HepG2 (cell line): ENCODE measurements around the gene UBL7. TPM values are rescaled to one million over a fixed set of nuclear protein-coding genes. Genes with fewer than 3 reads are reported as not detected.

ENCODE experiments used
- ATAC-seq: fragments of 200-7000 bp; cut with Tn5 transposase; 3 replicates; pipeline ENCODE4 v1.9.1; 2020; ENCODE audit warnings: mild to moderate bottlenecking, moderate library complexity
- BruUV-seq: library from RNA; stranded (reverse); fragments of 400-500 nt; replicated peaks from 2 replicates; lab custom pipeline; 2021; lab: Mats Ljungman, UMichigan
- CTCF ChIA-PET: fragments of 300-600 bp; formaldehyde crosslinking; extraction: SDS; loops from one replicate; lab custom pipeline; 2021; ENCODE audit warnings: low total read pairs, inconsistent platforms, low intra/inter-chr PET ratio; lab: Yijun Ruan, JAX
- POLR2A ChIA-PET: fragments of 350-600 bp; sonication (Branson Sonifier 250); formaldehyde crosslinking; loops from one replicate; lab custom pipeline; 2020; ENCODE audit warnings: antibody characterized with exemption, inconsistent platforms; lab: Yijun Ruan, JAX
- DNase-seq: peaks from one replicate; pipeline ENCODE4 v3.0.0-alpha.2; 2015; ENCODE audit warnings: low spot score
- FAIRE-seq: peaks from 3 replicates; lab custom pipeline; 2011; peaks lifted over from hg19 to GRCh38; lab: Jason Lieb, UNC
- H2AFZ ChIP-seq: one replicate; pipeline ENCODE4 v1.6.1; 2011; ENCODE audit warnings: low read length, inconsistent platforms
- H3K27ac ChIP-seq: fragments of 300-600 bp; 3 replicates; pipeline ENCODE4 v1.8.0; 2011; ENCODE audit warnings: mixed run types, mild to moderate bottlenecking, mixed read lengths, low read length, inconsistent platforms; ENCODE audit not compliant: insufficient read depth; ENCODE audit errors: extremely low read length
- H3K27me3 ChIP-seq, 2 experiments: fragments of 200-600 bp in 1 of 2; 2 replicates in 1 of 2; 3 replicates in 1 of 2; pipeline versions ENCODE4 v1.6.0 to v1.8.0; 2011; ENCODE audit warnings: low read length in 2 of 2, mild to moderate bottlenecking in 2 of 2, moderate library complexity in 2 of 2, inconsistent platforms in 1 of 2; ENCODE audit not compliant: insufficient read depth in 2 of 2, control insufficient read depth in 1 of 2
- H3K36me3 ChIP-seq, 2 experiments: fragments of 200-600 bp in 1 of 2; replicated peaks in 1 of 2; 2 replicates in 1 of 2; 3 replicates in 1 of 2; pipeline versions ENCODE4 v1.5.1 to v1.8.0; 2011; ENCODE audit warnings: low read length in 2 of 2, inconsistent platforms in 1 of 2; ENCODE audit not compliant: insufficient read depth in 2 of 2, control insufficient read depth in 1 of 2
- H3K4me1 ChIP-seq: 2 replicates; pipeline ENCODE4 v1.5.1; 2012; ENCODE audit warnings: low read length, inconsistent platforms; ENCODE audit not compliant: insufficient read depth
- H3K4me2 ChIP-seq: 2 replicates; pipeline ENCODE4 v1.6.0; 2011; ENCODE audit warnings: low read depth, low read length, inconsistent platforms
- H3K4me3 ChIP-seq, 3 experiments: fragments of 200-600 bp in 1 of 3; sonication (generic), shearing (Covaris generic) in 1 of 3; replicated peaks in 1 of 3; 2 replicates each; pipeline ENCODE4 v1.5.1; 2011 to 2016; ENCODE audit warnings: low read length in 3 of 3, inconsistent platforms in 2 of 3, low read depth in 2 of 3, mild to moderate bottlenecking in 2 of 3, control low read depth in 1 of 3, mixed read lengths in 1 of 3; ENCODE audit not compliant: insufficient read depth in 1 of 3
- H3K79me2 ChIP-seq: one replicate; pipeline ENCODE4 v1.6.1; 2011; ENCODE audit warnings: low read length, inconsistent platforms; ENCODE audit not compliant: insufficient read depth
- H3K9ac ChIP-seq: 2 replicates; pipeline ENCODE4 v1.6.0; 2011; ENCODE audit warnings: mild to moderate bottlenecking, low read depth, low read length, inconsistent platforms; ENCODE audit not compliant: insufficient read depth
- H3K9me3 ChIP-seq: 2 replicates; pipeline ENCODE4 v1.5.1; 2012; ENCODE audit warnings: mild to moderate bottlenecking, low read length
- H4K20me1 ChIP-seq: 2 replicates; pipeline ENCODE4 v1.6.0; 2011; ENCODE audit warnings: inconsistent platforms, mild to moderate bottlenecking, low read length, moderate library complexity; ENCODE audit not compliant: insufficient read depth
- GLI4 ChIP-seq: sonication (generic); formaldehyde crosslinking; IDR thresholded peaks from 2 replicates; pipeline ENCODE4 v1.5.1; 2020; ENCODE audit warnings: missing genetic modification reagents, mild to moderate bottlenecking, moderate library complexity, borderline replicate concordance
- HNF4A ChIP-seq: sonication (generic); formaldehyde crosslinking; IDR thresholded peaks from 2 replicates; pipeline ENCODE4 v1.4.0; 2020; ENCODE audit warnings: missing genetic modification reagents
- ISL2 ChIP-seq: sonication (generic); formaldehyde crosslinking; IDR thresholded peaks from 2 replicates; pipeline ENCODE4 v1.5.0; 2020; ENCODE audit warnings: missing genetic modification reagents
- MYPOP ChIP-seq: sonication (generic); formaldehyde crosslinking; IDR thresholded peaks from 2 replicates; pipeline ENCODE4 v1.8.1; 2023; ENCODE audit warnings: mild to moderate bottlenecking, moderate library complexity, missing genetic modification reagents
- PBX3 ChIP-seq: sonication (generic); formaldehyde crosslinking; IDR thresholded peaks from 2 replicates; pipeline ENCODE4 v1.8.1; 2023; ENCODE audit warnings: missing genetic modification reagents, inconsistent platforms, borderline replicate concordance
- SYNCRIP ChIP-seq: fragments of 200-400 bp; formaldehyde crosslinking; IDR thresholded peaks from 2 replicates; pipeline ENCODE4 v1.6.1; 2018; ENCODE audit warnings: mild to moderate bottlenecking, low read depth, low read length; ENCODE audit not compliant: insufficient read depth
- THAP11 ChIP-seq: IDR thresholded peaks from 2 replicates; pipeline ENCODE4 v1.6.1; 2016; ENCODE audit warnings: missing biosample characterization, missing genetic modification reagents
- ZNF33A ChIP-seq: sonication (generic); formaldehyde crosslinking; IDR thresholded peaks from 2 replicates; pipeline ENCODE4 v1.5.1; 2020; ENCODE audit warnings: missing genetic modification reagents, mild to moderate bottlenecking, moderate library complexity, borderline replicate concordance
- WGBS: methylation state at CpG from one replicate; pipeline ENCODE4 v1.1.6; 2017; ENCODE audit warnings: low lambda C conversion rate; 5-methylcytosine and 5-hydroxymethylcytosine counted together
- in situ Hi-C: cut with HindIII; loops from 2 replicates; pipeline ENCODE4 v1.10.0; 2017; ENCODE audit warnings: low pct_unique_long_range_greater_than_20kb; ENCODE audit not compliant: extremely low pct_ligation_motif_present
- intact Hi-C: fragments of 100-400 bp; cut with micrococcal nuclease; formaldehyde crosslinking; loops from one replicate; pipeline ENCODE4 v1.10.0; 2022; ENCODE audit not compliant: unreplicated experiment
- polyA plus RNA-seq, 8 experiments: library from polyadenylated mRNA; depleted of rRNA in 3 of 8; stranded (reverse) in 7 of 8; unstranded in 1 of 8; fragments of >200 nt; fragmentation: Illumina TruSeq in 4 of 8; extraction: Trizol in 4 of 8; gene quantifications; 2 replicates each; pipeline versions ENCODE4 v1.2.1 to v1.2.3, GENCODE V29; 2011 to 2016; ENCODE audit warnings: low read depth in 4 of 8, missing spikeins in 1 of 8, mixed read lengths in 1 of 8; ENCODE audit not compliant: insufficient read depth in 1 of 8
- total RNA-seq, 5 experiments: library from RNA; depleted of rRNA; stranded (reverse); fragments of >200 nt; fragmentation: Illumina TruSeq; extraction: Trizol; gene quantifications; 2 replicates each; pipeline ENCODE4 v1.2.3, GENCODE V29; 2016; ENCODE audit warnings: low read depth in 1 of 5

The UBL7 gene
- total and polyA plus RNA-seq, 2 of the 13 experiments (the other 11 are each of a cell fraction or from before 2014, with no cell fraction given): 55.0 to 63.5 TPM

GRCh38 chr15:74468341-74469032 is 7.5 kb upstream of the UBL7 start (continued):
- TF ChIP-seq GLI4 (CRISPR knock-in tag) (no peak), PBX3 (CRISPR knock-in tag) (no peak), THAP11 (CRISPR knock-in tag) (no peak), HNF4A (CRISPR knock-in tag) (peak; percentile 46)

GRCh38 chr15:74466570-74466969 is 5.6 kb upstream of the UBL7 start:
- Histone ChIP-seq H2AFZ (no peak overlapping the region), H3K27me3 (no peaks in the 10 kb centered on the region), H3K27ac (no peak overlapping the region), H3K4me3 (no peak overlapping the region), H4K20me1 (no peaks in the 10 kb centered on the region), H3K9ac (no peak overlapping the region)
- ATAC-seq: no peak
- no TSS peak for BruUV-seq
- CTCF ChIA-PET: interaction anchor here (0.6 kb wide), 1 partner anchor 22 kb away, joined by 3 read pairs; no protein-coding TSS in a partner anchor
- FAIRE-seq: no peak
- TF ChIP-seq ISL2 (CRISPR knock-in tag) (no peak), MYPOP (CRISPR knock-in tag) (no peak), ZNF33A (CRISPR knock-in tag) (no peak), SYNCRIP (no peak)
- TF ChIP-seq, all 625 proteins: peak for 0
- Histone ChIP-seq H3K4me2 (no peak overlapping the region), H3K36me3 (no peaks in the 10 kb centered on the region; a peak in 2 of 5 replicates), H3K4me1 (peaks cover 32% of the 10 kb centered on the region), H3K79me2 (peaks cover 18% of the 10 kb centered on the region), H3K9me3 (no peaks in the 10 kb centered on the region)
- POLR2A ChIA-PET: no interaction called here
- no peak for DNase-seq
- intact Hi-C loops: no loop called here
- in situ Hi-C loops: no loop called here
- WGBS: 94% methylated on average over 1 of the region's 1 CpG
